ENCODE data around the gene KRT85. TPM values are rescaled to one million over a fixed set of nuclear protein-coding genes. Genes with fewer than 3 reads are reported as not detected.

The KRT85 gene
- total and polyA plus RNA-seq, 12 donors: not detected

- H3K9me3 ChIP-seq (replicated peaks in 1 of 3): no peaks in the 10 kb centered on the region
Observed at GRCh38 chr12:52356031-52356761, 11.1 kb downstream of the KRT85 start.

GRCh38 chr12:52355176-52355575 is 12.1 kb downstream of the KRT85 start:
- H3K36me3 ChIP-seq (replicated peaks in 1 of 2): no peaks in the 10 kb centered on the region
- intact Hi-C loops (cut with DNase I): no loop called here
- TF ChIP-seq POLR2A (IDR thresholded peaks at IDR 0.05) (no peak), CTCF (IDR thresholded peaks at IDR 0.05) (no peak)
- H3K27me3 ChIP-seq: peaks cover 7% of the 10 kb centered on the region
- H3K9me3 ChIP-seq (replicated peaks in 1 of 3): no peaks in the 10 kb centered on the region
- no peak overlapping the region for H3K4me3 ChIP-seq
- H3K4me1 ChIP-seq (replicated peaks in 1 of 2): no peaks in the 10 kb centered on the region
- DNase-seq: no peak
- H3K27ac ChIP-seq: no peak overlapping the region
- 92 to 94% (median 93%) methylated on average over 8 of the region's 8 CpGs for WGBS, 4 donors

More at GRCh38 chr12:52356031-52356761, 11.1 kb downstream of the KRT85 start:
- no peaks in the 10 kb centered on the region for H3K4me1 ChIP-seq (replicated peaks in 1 of 2)
- DNase-seq: no peak
- peaks cover 7% of the 10 kb centered on the region for H3K27me3 ChIP-seq
- no peak overlapping the region for H3K27ac ChIP-seq
- no peaks in the 10 kb centered on the region for H3K36me3 ChIP-seq (replicated peaks in 1 of 2)
- intact Hi-C loops (cut with DNase I): no loop called here
- TF ChIP-seq CTCF (IDR thresholded peaks at IDR 0.05) (no peak), POLR2A (IDR thresholded peaks at IDR 0.05) (no peak)
- H3K4me3 ChIP-seq: no peak overlapping the region
- 84 to 92% (median 86%) methylated on average over 43 to 56 of the region's 56 CpGs for WGBS, 4 donors

- H3K9me3 ChIP-seq (replicated peaks in 1 of 3): no peaks in the 10 kb centered on the region
- no peak overlapping the region for H3K4me3 ChIP-seq
- WGBS, 4 donors: 30 to 46% (median 37%) methylated on average over 5 of the region's 5 CpGs
- no peaks in the 10 kb centered on the region for H3K4me1 ChIP-seq (replicated peaks in 1 of 2)
- TF ChIP-seq POLR2A (IDR thresholded peaks at IDR 0.05) (no peak), CTCF (IDR thresholded peaks at IDR 0.05) (no peak)
- peaks cover 7% of the 10 kb centered on the region for H3K27me3 ChIP-seq
- no peaks in the 10 kb centered on the region for H3K36me3 ChIP-seq (replicated peaks in 1 of 2)
- intact Hi-C loops (cut with DNase I): no loop called here
- DNase-seq: no peak
- no peak overlapping the region for H3K27ac ChIP-seq
Observed at GRCh38 chr12:52354200-52354599, 13.1 kb downstream of the KRT85 start.

- TF ChIP-seq POLR2A (IDR thresholded peaks at IDR 0.05) (no peak), CTCF (IDR thresholded peaks at IDR 0.05) (no peak)
- peaks cover 7% of the 10 kb centered on the region for H3K27me3 ChIP-seq
- no peak for DNase-seq
- WGBS, 4 donors: 55 to 80% (median 73%) methylated on average over 2 to 3 of the region's 3 CpGs
- H3K4me1 ChIP-seq (replicated peaks in 1 of 2): no peaks in the 10 kb centered on the region
- intact Hi-C loops (cut with DNase I): no loop called here
- no peaks in the 10 kb centered on the region for H3K36me3 ChIP-seq (replicated peaks in 1 of 2)
- no peak overlapping the region for H3K4me3 ChIP-seq
- no peaks in the 10 kb centered on the region for H3K9me3 ChIP-seq (replicated peaks in 1 of 3)
- H3K27ac ChIP-seq: no peak overlapping the region
Observed at GRCh38 chr12:52353766-52354165, 13.5 kb downstream of the KRT85 start.

Data from adrenal gland (tissue), 12 donors.